GM19397 (cell line): ENCODE results near the gene RIPK4.
"Not testable (repeated sequence)": the region's sequence is repeated elsewhere in the genome, so short reads cannot be mapped to it uniquely, and the experiment has no call there.

Source experiments
- ATAC-seq: cut with Tn5 transposase; IDR thresholded peaks from one replicate; pipeline ENCODE4 v1.9.1; 2021; ENCODE audit warnings: mild to moderate bottlenecking, moderate library complexity; ENCODE audit not compliant: unreplicated experiment

The RIPK4 gene

GRCh38 chr21:41740604-41741252 is 26.1 kb downstream of the RIPK4 start:
- ATAC-seq: no peak

GRCh38 chr21:41739936-41740335 is 26.9 kb downstream of the RIPK4 start:
- no peak for ATAC-seq

- no peak for ATAC-seq
Observed at GRCh38 chr21:41739011-41739410, 27.8 kb downstream of the RIPK4 start.

GRCh38 chr21:41737651-41738324 is 29.1 kb downstream of the RIPK4 start:
- no peak for ATAC-seq

- ATAC-seq: no peak
Observed at GRCh38 chr21:41736423-41736822, 30.4 kb downstream of the RIPK4 start.

GRCh38 chr21:41733951-41734689 is 32.7 kb downstream of the RIPK4 start:
- no peak for ATAC-seq

- no peak for ATAC-seq
Observed at GRCh38 chr21:41731081-41731480, 35.8 kb downstream of the RIPK4 start.

GRCh38 chr21:41730367-41730765 is 36.5 kb downstream of the RIPK4 start:
- ATAC-seq: no peak

- ATAC-seq: no peak
Observed at GRCh38 chr21:41729701-41730366, 37.0 kb downstream of the RIPK4 start.

- no peak for ATAC-seq
Observed at GRCh38 chr21:41727784-41728763, 38.8 kb downstream of the RIPK4 start.

- no peak for ATAC-seq
Observed at GRCh38 chr21:41726970-41727783, 39.7 kb downstream of the RIPK4 start.

- ATAC-seq: no peak
Observed at GRCh38 chr21:41726630-41726969, 40.3 kb downstream of the RIPK4 start.

GRCh38 chr21:41726058-41726558 is 40.7 kb downstream of the RIPK4 start:
- ATAC-seq: no peak

GRCh38 chr21:41725421-41726031 is 41.3 kb downstream of the RIPK4 start:
- no peak for ATAC-seq

- ATAC-seq: not testable (repeated sequence)
Observed at GRCh38 chr21:41723835-41724234, 43.0 kb downstream of the RIPK4 start.

- no peak for ATAC-seq
Observed at GRCh38 chr21:41722052-41723018, 44.5 kb downstream of the RIPK4 start.

- ATAC-seq: no peak
Observed at GRCh38 chr21:41720250-41720649, 46.6 kb downstream of the RIPK4 start.

- no peak for ATAC-seq
Observed at GRCh38 chr21:41719691-41720090, 47.2 kb downstream of the RIPK4 start.
